DOHH2 (cell line): Measurements from ENCODE around the gene EXTL2.
A peak's percentile ranks its signal among the peaks of the same experiment; 100 is the strongest.
"Not testable (repeated sequence)": the region's sequence is repeated elsewhere in the genome, so short reads cannot be mapped to it uniquely, and the experiment has no call there.

Experiments
- H3F3A ChIP-seq: fragments of 200-600 bp; sonication (generic), shearing (Covaris generic); 2 replicates; pipeline ENCODE4 v1.6.0; 2016; ENCODE audit warnings: antibody characterized with exemption, mild to moderate bottlenecking; ENCODE audit not compliant: control insufficient read depth, insufficient read depth
- H3K27ac ChIP-seq: fragments of 200-600 bp; sonication (generic); 2 replicates; pipeline ENCODE4 v1.5.1; 2014; ENCODE audit warnings: low read depth, mild to moderate bottlenecking, low read length, moderate library complexity
- H3K27me3 ChIP-seq: fragments of 200-600 bp; sonication (generic); 2 replicates; pipeline ENCODE4 v1.6.1; 2014; ENCODE audit warnings: mild to moderate bottlenecking, low read length, mixed read lengths; ENCODE audit not compliant: control insufficient read depth
- H3K36me3 ChIP-seq: fragments of 200-600 bp; sonication (generic); 2 replicates; pipeline ENCODE4 v1.6.1; 2014; ENCODE audit warnings: mild to moderate bottlenecking, low read length, moderate library complexity, mixed read lengths; ENCODE audit not compliant: control insufficient read depth
- H3K4me1 ChIP-seq: fragments of 200-600 bp; sonication (generic); 2 replicates; pipeline ENCODE4 v1.6.1; 2014; ENCODE audit warnings: mild to moderate bottlenecking, low read length, mixed read lengths; ENCODE audit not compliant: control insufficient read depth
- H3K4me2 ChIP-seq: fragments of 200-600 bp; sonication (generic); 2 replicates; pipeline ENCODE4 v1.6.0; 2014; ENCODE audit warnings: mild to moderate bottlenecking, low read length, moderate library complexity
- H3K4me3 ChIP-seq: fragments of 200-600 bp; sonication (generic); 2 replicates; pipeline ENCODE4 v1.5.1; 2014; ENCODE audit warnings: mild to moderate bottlenecking, low read length, mixed read lengths
- H3K79me2 ChIP-seq: fragments of 200-600 bp; sonication (generic); 2 replicates; pipeline ENCODE4 v1.6.1; 2014; ENCODE audit warnings: mild to moderate bottlenecking, low read length, mixed read lengths; ENCODE audit not compliant: control insufficient read depth
- H3K9me2 ChIP-seq: fragments of 200-600 bp; sonication (generic); replicated peaks from 2 replicates; pipeline ENCODE4 v1.6.1; 2014; ENCODE audit warnings: mild to moderate bottlenecking, low read length, mixed read lengths; ENCODE audit not compliant: control insufficient read depth
- H3K9me3 ChIP-seq: fragments of 200-600 bp; sonication (generic); 2 replicates; pipeline ENCODE4 v1.6.1; 2014; ENCODE audit warnings: antibody characterized with exemption, low read length, mixed read lengths; ENCODE audit not compliant: control insufficient read depth, insufficient read depth
- H4K20me1 ChIP-seq: fragments of 200-600 bp; sonication (generic); 2 replicates; pipeline ENCODE4 v1.6.0; 2014; ENCODE audit warnings: low read depth, mild to moderate bottlenecking, antibody characterized with exemption, low read length, moderate library complexity; ENCODE audit not compliant: control insufficient read depth, insufficient read depth
- EZH2phosphoT487 ChIP-seq: fragments of 200-600 bp; sonication (generic); IDR thresholded peaks from 2 replicates; pipeline ENCODE4 v1.6.1; 2017; ENCODE audit warnings: borderline replicate concordance, mild to moderate bottlenecking, antibody characterized with exemption, low read length, moderate library complexity, mixed read lengths
- TF ChIP-seq, protein P1 (sequence below): fragments of 200-600 bp; sonication (generic); IDR thresholded peaks from one replicate; pipeline ENCODE4 v1.5.1; 2014; ENCODE audit warnings: antibody characterized with exemption, mild to moderate bottlenecking, low read depth, low read length; ENCODE audit not compliant: poor library complexity, severe bottlenecking

The EXTL2 gene

DNA sequence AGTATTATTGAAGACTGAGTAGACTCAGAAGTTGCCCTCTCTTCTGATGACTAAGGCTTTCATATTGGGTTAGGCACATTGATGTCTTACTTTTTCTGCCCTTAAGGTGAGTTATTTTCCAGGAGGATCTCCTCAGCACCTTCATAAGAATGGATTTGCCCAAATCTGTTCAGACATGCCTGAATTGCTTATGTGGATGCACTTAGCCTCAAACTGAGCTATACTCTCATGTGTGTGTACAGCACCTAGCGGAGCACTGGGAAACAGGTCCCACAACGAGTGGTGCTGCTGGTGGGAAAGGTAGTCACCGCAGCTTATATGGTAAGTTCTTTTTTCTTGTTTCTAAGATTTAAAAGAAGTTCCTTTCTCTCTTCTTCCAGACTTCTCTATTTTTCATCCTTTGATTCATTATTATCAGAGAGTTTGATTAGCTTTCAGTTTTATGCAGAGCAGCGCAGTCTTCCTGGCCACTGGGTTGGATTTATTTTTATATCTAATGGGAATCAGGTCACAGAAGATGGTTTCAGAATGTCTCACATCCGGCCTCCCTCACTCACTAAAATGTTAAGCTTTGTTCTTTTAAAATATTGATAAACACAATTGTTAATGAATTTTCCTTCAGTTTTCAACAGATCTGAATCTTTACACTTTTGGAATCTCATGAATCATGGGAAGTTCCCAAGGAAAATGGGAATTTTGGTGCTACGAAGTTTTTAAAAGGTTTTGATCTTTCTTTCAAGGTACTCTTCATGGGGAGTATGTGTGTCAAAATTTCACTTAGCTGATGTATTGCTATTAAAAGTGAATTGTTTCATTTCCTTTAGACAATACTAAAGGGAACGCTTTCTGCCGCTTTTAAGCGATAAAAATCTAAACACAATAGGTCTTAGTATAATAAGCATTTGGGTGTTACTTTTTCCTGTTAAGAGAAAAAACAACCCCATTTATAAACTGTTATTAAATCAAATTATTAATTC is 58.5 kb downstream of the EXTL2 start:
- H3K36me3 ChIP-seq: no peaks in the 10 kb centered on the region
- no peak overlapping the region for H3K4me3 ChIP-seq
- no peak overlapping the region for H3K4me2 ChIP-seq
- no peak overlapping the region for H3K27ac ChIP-seq
- H3F3A ChIP-seq: no peaks in the 10 kb centered on the region
- no peaks in the 10 kb centered on the region for H3K79me2 ChIP-seq
- H4K20me1 ChIP-seq: no peaks in the 10 kb centered on the region
- no peak for TF ChIP-seq EZH2phosphoT487
- TF ChIP-seq, protein P1, sequence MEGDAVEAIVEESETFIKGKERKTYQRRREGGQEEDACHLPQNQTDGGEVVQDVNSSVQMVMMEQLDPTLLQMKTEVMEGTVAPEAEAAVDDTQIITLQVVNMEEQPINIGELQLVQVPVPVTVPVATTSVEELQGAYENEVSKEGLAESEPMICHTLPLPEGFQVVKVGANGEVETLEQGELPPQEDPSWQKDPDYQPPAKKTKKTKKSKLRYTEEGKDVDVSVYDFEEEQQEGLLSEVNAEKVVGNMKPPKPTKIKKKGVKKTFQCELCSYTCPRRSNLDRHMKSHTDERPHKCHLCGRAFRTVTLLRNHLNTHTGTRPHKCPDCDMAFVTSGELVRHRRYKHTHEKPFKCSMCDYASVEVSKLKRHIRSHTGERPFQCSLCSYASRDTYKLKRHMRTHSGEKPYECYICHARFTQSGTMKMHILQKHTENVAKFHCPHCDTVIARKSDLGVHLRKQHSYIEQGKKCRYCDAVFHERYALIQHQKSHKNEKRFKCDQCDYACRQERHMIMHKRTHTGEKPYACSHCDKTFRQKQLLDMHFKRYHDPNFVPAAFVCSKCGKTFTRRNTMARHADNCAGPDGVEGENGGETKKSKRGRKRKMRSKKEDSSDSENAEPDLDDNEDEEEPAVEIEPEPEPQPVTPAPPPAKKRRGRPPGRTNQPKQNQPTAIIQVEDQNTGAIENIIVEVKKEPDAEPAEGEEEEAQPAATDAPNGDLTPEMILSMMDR: no peak
- no peaks in the 10 kb centered on the region for H3K27me3 ChIP-seq
- no peaks in the 10 kb centered on the region for H3K9me3 ChIP-seq
- H3K9me2 ChIP-seq: no peaks in the 10 kb centered on the region
- no peaks in the 10 kb centered on the region for H3K4me1 ChIP-seq

- no peak for TF ChIP-seq EZH2phosphoT487
- TF ChIP-seq, protein P1: peak; percentile 54
- no peaks in the 10 kb centered on the region for H3F3A ChIP-seq
- 0 out of 2 replicates have a peak, but pooled peaks cover 3% of the 10 kb centered on the region for H3K27me3 ChIP-seq
- H3K4me2 ChIP-seq: no peak overlapping the region
- H3K79me2 ChIP-seq: no peaks in the 10 kb centered on the region
- H4K20me1 ChIP-seq: no peaks in the 10 kb centered on the region
- H3K36me3 ChIP-seq: no peaks in the 10 kb centered on the region
- no peaks in the 10 kb centered on the region for H3K9me2 ChIP-seq
- H3K27ac ChIP-seq: no peak overlapping the region
- no peak overlapping the region for H3K4me3 ChIP-seq
- H3K4me1 ChIP-seq: no peaks in the 10 kb centered on the region
- H3K9me3 ChIP-seq: no peaks in the 10 kb centered on the region
These were observed 59.6 kb downstream of the EXTL2 start for GRCh38 chr1:100834777-100835660.

GRCh38 chr1:100832694-100833428 is 61.8 kb downstream of the EXTL2 start:
- no peaks in the 10 kb centered on the region for H3K9me3 ChIP-seq
- H3K4me3 ChIP-seq: no peak overlapping the region
- TF ChIP-seq, protein P1: no peak
- no peak for TF ChIP-seq EZH2phosphoT487
- no peak overlapping the region for H3K4me2 ChIP-seq
- H3K27ac ChIP-seq: no peak overlapping the region
- 0 out of 2 replicates have a peak, but pooled peaks cover 3% of the 10 kb centered on the region for H3K27me3 ChIP-seq
- no peaks in the 10 kb centered on the region for H3K79me2 ChIP-seq
- H3K36me3 ChIP-seq: no peaks in the 10 kb centered on the region
- H3K9me2 ChIP-seq: no peaks in the 10 kb centered on the region
- H3F3A ChIP-seq: no peaks in the 10 kb centered on the region
- H4K20me1 ChIP-seq: no peaks in the 10 kb centered on the region
- no peaks in the 10 kb centered on the region for H3K4me1 ChIP-seq

- H3K36me3 ChIP-seq, H3K4me1 ChIP-seq, H3F3A ChIP-seq, H3K4me3 ChIP-seq, H3K27ac ChIP-seq, H3K9me2 ChIP-seq, H4K20me1 ChIP-seq, H3K4me2 ChIP-seq, H3K79me2 ChIP-seq, H3K27me3 ChIP-seq, H3K9me3 ChIP-seq: not testable (repeated sequence)
These were observed 69.0 kb downstream of the EXTL2 start for GRCh38 chr1:100825666-100826065.
